Inferior parietal cortex (tissue), 1 donor: ENCODE measurements around the gene PET100.

Experiments
- DNase-seq: peaks from one replicate; pipeline ENCODE4 v3.0.0-alpha.2; 2016; ENCODE audit errors: extremely low spot score

PET100 gene

GRCh38 chr19:7629347-7630054, at the start of gene PET100, which contains the start of gene XAB2:
Gene PET100 (plus strand): TSS chr19:7629793. CDS start chr19:7629834, 41 bp downstream.
Gene XAB2 (minus strand): TSS chr19:7629545. CDS start chr19:7629527, 18 bp downstream.
- DNase-seq: peak; percentile 99

- no peak for DNase-seq
Measured at GRCh38 chr19:7582446-7582845, 47.1 kb upstream of the PET100 start.

DNA sequence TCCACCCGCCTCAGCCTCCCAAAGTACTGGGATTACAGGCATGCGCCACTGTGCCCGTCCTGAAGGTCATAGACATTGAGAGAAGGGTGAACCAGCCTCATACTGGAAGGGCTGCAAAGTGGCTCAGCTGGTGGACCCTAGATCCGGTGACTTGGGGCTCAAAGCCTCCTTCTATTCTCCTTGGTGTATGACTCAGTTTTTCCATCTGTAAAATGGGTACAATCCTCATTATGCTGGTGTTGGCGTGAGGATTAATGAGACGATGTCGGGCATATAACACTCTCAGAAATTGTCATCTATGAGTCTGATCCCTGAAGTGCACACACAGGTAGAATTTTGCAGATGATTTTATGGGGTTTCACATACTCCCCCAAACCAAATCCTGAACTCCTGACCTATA, 39.8 kb upstream of the PET100 start:
- no peak for DNase-seq

GRCh38 chr19:7590256-7590655, 39.3 kb upstream of the PET100 start:
- DNase-seq: no peak

GRCh38 chr19:7595466-7596133, 34.0 kb upstream of the PET100 start, which contains the start of gene CAMSAP3:
Gene CAMSAP3 (plus strand): TSS chr19:7595863. CDS start chr19:7596003, 140 bp downstream.
- no peak for DNase-seq

DNA sequence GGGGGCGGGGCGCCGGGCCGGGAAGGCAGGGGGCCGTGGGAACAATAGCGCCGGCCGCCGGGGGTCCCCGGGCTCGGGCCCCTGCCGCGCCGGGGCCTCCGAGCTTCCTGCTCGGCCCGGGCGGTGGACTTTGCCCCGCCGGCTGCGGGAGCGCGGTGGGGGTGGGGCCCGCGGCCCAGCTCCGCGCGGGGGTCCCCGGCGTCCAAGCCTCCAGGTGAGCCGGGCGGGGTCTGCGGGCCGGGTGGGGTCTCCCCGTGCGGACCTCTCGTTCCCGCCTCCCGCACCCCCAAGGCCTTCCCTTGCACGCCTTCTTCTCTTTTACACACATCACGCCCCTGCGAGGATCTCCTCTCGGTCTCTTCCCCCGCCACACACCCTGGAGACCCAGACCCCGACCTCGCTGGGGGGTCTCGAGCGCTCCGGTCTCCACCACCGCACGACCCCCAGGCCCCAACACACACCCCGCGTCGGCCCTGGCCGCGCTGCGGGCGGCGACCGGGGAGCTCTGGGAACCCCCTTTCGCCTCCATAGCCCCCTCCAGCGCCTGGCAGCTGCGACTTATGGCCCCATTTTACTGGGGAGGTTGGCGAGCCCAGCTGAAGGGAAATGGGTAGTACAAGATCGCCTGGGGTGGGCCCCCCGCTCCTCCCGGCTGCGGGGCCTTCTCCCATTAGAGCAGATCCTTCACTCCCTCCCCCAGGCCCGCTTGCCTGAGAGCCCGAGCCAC, 33.2 kb upstream of the PET100 start:
- DNase-seq: no peak

- DNase-seq: no peak
Measured at GRCh38 chr19:7597689-7598088, 31.9 kb upstream of the PET100 start.

DNA sequence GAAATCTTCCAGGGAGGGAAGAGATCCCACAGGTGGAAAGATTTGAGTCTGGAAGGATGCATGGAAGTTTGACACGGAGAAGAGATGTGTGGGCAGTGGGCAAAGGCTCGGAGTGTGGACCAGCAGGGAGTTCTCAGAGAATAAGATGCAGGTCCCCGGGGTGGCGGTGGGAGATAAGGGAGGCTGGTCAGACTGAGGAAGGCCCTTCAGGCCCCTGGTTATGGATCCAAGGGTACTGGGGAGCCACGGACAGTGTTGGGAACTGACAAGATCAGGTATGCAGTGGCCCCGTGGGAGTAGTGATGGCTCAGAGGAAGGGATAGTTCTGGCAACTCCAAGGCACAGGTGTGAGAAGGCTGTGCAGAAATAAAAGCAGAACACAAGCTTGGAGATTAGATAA, 31.4 kb upstream of the PET100 start:
- DNase-seq: no peak

DNA sequence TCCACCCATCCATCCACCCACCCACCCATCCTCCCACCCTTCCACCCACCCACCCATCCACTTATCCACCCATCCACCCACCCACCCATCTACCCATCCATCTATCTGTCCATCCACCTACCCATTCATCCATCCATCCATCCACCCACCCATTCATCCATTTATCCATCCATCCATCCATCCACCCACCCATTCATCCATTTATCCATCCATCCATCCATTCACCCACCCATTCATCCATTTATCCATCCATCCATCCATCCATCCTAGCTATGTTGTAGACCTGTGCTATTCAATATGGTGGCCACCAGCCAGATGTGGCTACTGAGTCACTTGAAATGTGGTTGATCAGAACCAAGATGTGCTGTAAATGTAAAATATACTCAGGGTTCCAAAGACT, 28.9 kb upstream of the PET100 start:
- DNase-seq: no peak

GRCh38 chr19:7602240-7602934, 27.2 kb upstream of the PET100 start:
- no peak for DNase-seq

- no peak for DNase-seq
Measured at GRCh38 chr19:7602935-7603497, 26.6 kb upstream of the PET100 start.

- no peak for DNase-seq
Measured at GRCh38 chr19:7603919-7604318, 25.7 kb upstream of the PET100 start.

DNA sequence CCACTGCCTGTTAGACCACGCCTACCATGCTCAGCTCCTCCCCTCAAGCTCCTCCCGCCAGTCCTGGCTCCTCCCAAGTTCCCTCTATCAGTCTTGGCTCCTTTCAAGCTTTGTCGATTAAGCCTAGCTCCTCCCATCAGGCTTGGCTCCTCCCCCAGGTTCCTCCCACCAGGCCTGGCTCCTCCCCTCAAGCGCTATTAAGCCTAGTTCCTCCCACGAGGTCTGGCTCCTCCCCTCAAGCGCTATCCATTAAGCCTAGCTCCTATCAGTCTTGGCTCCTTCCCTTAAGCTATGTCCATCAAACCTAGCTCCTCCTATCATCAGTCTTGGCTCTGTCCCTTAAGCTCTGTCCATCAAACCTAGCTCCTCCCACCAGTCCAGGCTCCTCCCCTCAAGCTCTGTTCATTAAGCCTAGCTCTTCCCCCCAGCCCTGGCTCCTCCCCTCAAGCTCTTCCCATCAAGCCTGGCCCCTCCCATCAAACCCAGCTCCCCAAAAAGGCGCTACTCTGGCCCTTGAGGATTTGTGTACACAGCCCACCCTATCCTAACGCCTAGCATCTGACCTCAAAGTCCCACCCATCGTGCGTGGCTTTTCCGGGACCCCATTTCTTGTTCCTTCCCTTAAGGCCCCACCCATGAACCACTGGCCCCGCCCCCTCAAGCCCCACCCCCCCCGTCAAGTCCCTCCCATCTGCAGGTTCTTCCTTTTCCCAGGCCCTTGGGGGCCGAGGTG, 23.9 kb upstream of the PET100 start:
- DNase-seq: peak; percentile 36

DNA sequence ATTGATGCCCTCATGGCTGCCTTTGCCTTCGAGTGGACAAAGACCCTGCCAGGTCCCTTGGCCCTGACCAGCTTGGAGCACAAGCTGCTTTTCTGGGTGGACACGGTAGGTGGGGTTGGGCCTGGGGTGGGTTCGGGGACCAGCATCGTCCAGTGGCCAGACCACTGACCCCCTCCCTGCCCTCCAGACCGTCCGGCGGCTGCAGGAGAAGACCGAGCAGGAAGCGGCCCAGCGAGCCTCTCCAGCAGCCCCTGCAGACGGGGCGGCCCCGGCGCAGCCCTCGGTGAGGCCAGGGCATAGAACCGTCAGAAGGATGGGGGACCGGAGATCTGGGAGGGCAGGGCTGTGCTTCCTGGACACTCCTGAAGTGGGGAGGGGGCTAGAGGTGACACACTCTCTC, 23.3 kb upstream of the PET100 start:
- no peak for DNase-seq

GRCh38 chr19:7607212-7607873, 22.2 kb upstream of the PET100 start:
- DNase-seq: no peak

GRCh38 chr19:7607874-7608560, 21.6 kb upstream of the PET100 start:
- DNase-seq: no peak

GRCh38 chr19:7610491-7611240, 18.9 kb upstream of the PET100 start:
- no peak for DNase-seq

- DNase-seq: no peak
Measured at GRCh38 chr19:7611541-7612279, 17.9 kb upstream of the PET100 start.
